Epithelial cell of proximal tubule (primary cell): ENCODE measurements around the gene SCUBE2. TPM values are rescaled to one million over a fixed set of nuclear protein-coding genes. Genes with fewer than 3 reads are reported as not detected.
"Not testable (repeated sequence)": the region's sequence is repeated elsewhere in the genome, so short reads cannot be mapped to it uniquely, and the experiment has no call there.

Experiments
- DNase-seq: peaks from one replicate; pipeline ENCODE4 v3.0.0-alpha.2; 2011; ENCODE audit warnings: low read depth
- H3K4me3 ChIP-seq: 2 replicates; pipeline ENCODE4 v1.5.1; 2011; ENCODE audit warnings: low read depth, mild to moderate bottlenecking, low read length
- CTCF ChIP-seq: conservative IDR thresholded peaks from 2 replicates; pipeline ENCODE4 v1.5.1; 2012; ENCODE audit warnings: low read depth, mild to moderate bottlenecking, low read length
- total RNA-seq: library from RNA; depleted of rRNA; stranded (reverse); fragments of >200 nt; gene quantifications from 2 replicates; pipeline ENCODE4 v1.2.3, GENCODE V29; 2015

SCUBE2 gene
- total RNA-seq, 1 donor from 2014 or later, result 0.17 TPM

GRCh38 chr11:9001736-9002135, 89.7 kb downstream of the SCUBE2 start:
- no peak for TF ChIP-seq CTCF
- H3K4me3 ChIP-seq, result no peak overlapping the region
- DNase-seq, result no peak

DNA sequence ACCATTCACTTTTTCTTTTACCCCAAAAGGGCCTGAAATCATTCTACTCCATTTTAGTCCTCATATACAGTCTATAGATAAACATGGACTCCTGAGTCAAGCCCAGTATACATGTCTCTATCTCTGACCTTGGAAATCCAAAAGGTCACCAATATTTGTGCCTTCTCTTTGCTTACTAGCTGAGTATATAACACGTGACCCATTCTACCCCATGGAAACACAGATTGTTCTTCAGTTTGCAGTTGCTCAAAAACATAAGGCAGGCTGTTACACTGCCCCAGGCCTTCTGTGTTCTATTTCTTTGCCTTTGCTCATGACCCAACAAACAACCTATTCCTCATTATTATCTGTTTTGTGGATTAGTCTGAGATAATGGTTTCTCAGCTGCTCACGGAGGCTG, 93.4 kb downstream of the SCUBE2 start:
- H3K4me3 ChIP-seq, result no peak overlapping the region
- no peak for DNase-seq
- TF ChIP-seq CTCF, result no peak

DNA sequence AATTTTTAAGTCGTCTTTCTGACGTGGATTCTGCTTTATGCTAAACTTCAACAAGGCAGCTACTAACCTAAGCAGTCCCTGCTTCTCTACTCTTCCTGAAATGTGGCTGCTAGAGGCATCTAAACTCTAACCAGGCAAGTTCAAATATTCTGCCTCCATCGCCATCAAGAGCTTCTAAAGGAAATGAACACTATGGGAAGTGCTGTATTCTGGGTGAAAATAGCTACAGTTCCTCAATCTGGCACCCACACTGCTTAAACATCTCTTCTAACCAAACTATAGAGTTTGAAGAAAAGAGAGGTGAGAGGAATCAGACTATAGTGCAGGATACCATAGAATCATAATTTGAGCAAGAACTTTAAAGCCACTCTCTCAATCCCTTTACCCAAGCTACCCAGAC, 93.9 kb downstream of the SCUBE2 start:
- TF ChIP-seq CTCF, result no peak
- no peak for DNase-seq
- no peak overlapping the region for H3K4me3 ChIP-seq

DNA sequence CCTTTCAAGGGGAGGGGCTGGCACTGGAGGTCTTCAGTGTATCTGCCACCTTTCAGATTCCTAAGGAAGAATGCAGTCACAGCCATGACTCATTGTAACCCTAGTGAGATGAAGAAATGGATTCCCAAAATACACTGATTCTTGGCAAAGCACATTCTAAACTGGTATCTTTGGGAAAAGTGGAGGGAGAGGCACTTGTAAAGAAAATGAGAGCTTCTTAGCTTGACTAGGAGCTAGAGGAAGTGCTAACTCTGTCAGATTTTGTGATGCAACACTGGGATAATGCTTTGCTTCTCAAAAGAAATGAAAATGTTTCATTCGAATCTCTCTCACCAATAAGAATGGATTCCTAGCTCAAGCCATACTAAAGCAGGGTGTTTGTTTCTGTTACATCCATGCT, 101.9 kb downstream of the SCUBE2 start:
- TF ChIP-seq CTCF, result no peak
- no peak overlapping the region for H3K4me3 ChIP-seq
- no peak for DNase-seq

GRCh38 chr11:8988329-8989234, 102.8 kb downstream of the SCUBE2 start:
- DNase-seq, result no peak
- no peak for TF ChIP-seq CTCF
- no peak overlapping the region for H3K4me3 ChIP-seq

DNA sequence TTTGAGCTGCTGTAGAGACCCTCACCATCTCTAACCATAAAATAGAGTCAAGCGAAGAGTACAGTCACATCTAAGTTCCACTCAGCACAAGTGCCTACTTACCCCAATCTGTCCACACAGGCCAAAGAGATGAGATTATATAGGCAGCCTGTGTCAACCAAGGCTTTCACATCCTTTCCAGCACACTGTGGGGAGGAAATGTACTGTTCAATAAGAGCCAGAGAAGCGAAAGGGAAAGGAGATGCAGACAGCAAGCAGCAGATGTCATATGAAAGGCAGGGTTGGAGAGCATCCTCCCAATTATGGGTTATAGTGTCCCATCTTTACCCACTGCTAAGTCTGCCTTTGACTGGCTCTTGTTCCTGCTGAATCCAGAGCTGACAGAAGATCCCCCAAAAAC, 104.0 kb downstream of the SCUBE2 start:
- H3K4me3 ChIP-seq, result no peak overlapping the region
- TF ChIP-seq CTCF, result no peak
- no peak for DNase-seq

DNA sequence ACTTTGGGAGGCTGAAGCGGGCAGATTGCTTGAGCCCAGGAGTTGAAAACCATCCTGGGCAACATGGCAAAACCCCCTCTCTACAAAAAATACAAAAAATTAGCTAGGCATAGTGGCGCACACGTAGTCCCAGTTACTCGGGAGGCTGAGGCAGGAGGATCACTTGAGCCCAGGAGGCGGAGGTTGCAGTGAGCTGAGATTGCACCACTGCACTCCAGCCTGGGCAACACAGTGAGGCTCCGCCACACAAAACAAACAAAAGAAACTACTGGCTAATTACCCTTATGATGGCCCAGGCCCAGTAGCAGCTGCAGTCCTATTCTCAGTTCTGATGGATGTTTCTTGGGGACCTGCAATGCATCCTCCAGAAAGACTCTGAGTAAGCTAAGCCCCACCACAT, 104.6 kb downstream of the SCUBE2 start:
- not testable (repeated sequence) for H3K4me3 ChIP-seq, DNase-seq
